GM19240 (cell line): ENCODE measurements around the gene RBM44.

Experiments
- DNase-seq: peaks from one replicate; pipeline ENCODE4 v3.0.0; 2011; ENCODE audit warnings: low spot score; ENCODE audit not compliant: insufficient read length

Gene RBM44

GRCh38 chr2:237885111-237885930 lies 86.7 kb downstream of the RBM44 start:
- no peak for DNase-seq

GRCh38 chr2:237885931-237886684 lies 87.5 kb downstream of the RBM44 start:
- no peak for DNase-seq

DNA sequence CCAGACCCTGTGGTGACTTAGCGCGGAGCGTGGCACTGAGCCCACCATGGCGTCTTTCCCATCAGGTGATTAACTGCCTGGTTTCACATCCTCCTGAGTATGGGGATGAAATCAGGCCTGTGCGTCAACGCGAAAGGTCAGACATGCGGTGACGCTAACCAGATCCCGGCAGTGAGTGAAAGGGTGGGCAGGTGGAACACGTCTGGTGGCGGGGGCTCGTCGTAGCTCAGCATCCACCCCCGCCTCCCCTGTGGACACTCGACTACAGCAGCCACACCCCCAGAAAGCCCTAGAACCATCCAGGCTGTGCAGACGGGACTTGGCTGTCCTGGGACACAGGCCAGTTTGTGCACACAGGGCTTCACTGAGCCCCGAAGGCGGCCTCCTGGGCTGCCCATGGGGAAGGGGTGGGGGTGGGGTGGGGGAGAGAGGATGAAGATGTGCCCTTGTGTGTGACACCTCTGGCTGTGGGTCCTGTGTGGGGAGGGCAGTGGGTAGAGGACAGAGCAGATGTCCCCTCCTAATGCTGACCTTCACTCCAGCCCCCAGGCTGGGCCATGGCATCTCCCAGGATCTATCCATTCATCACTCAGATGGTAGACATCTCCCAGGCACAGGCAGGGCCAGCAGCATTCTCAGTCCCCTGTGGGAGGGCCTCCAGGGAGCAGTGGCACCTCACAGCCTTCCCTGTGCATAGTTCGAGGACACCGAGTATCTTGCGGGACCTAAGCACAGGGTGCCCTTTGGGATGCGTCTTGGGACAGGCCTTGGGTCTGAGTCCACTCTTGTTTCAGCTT lies 88.3 kb downstream of the RBM44 start:
- no peak for DNase-seq

DNA sequence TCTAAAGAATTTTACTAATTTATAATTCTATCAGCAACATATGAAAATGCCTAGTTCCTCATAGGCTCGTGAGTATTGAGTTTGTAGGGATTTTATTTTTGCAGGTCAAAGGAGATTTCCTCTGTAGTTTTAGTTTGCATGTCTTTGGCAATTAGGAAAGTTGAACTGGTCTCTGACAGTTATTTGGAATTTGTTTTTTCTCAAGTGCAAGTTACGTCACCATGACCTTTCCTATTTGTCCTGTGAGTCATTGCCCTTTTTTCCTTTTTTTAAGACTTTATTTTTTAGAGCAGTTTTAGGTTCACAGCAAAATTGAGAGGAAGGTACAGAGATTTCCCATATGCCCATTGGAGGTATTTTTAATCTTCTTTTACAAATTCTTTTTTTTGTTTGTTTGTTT lies 89.8 kb downstream of the RBM44 start:
- DNase-seq, result no peak

- no peak for DNase-seq
Measured at GRCh38 chr2:237889016-237889415, 90.4 kb downstream of the RBM44 start.

DNA sequence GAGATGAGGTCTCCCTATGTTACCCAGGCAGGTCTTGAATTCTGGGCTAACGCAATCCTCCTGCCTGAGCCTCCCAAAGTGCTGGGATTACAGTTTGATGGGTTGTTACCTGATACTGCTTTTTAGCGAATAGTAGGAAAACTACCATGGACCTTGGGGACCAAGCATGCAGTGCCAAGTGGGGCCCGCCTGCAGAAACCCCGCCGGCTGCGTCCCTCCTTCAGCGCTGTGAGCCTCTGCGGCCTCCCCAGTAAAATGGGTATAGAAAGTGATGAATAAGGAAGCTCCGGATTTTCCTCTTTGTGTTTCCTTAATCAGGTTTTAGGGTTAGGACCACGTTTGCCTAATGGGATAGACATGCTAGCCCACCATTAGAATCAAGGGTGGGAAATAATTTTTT lies 91.2 kb downstream of the RBM44 start:
- no peak for DNase-seq
